ENCODE results near the gene FYTTD1. TPM values are rescaled to one million over a fixed set of nuclear protein-coding genes. Genes with fewer than 3 reads are reported as not detected.
A peak's percentile ranks its signal among the peaks of the same experiment; 100 is the strongest.

The FYTTD1 gene
- total RNA-seq, 2 experiments from 2014 or later = 47.6 to 57.8 TPM

GRCh38 chr3:197790033-197790432, 40.4 kb downstream of the FYTTD1 start:
- Histone ChIP-seq H3K9me3 (ENCODE audit: low read length) (no peaks in the 10 kb centered on the region), H3K36me3 (ENCODE audit: insufficient read depth, low read length) (peaks cover 2% of the 10 kb centered on the region), H3K4me3 (ENCODE audit: low read depth, low read length, poor library complexity, severe bottlenecking) (peak overlapping the region; percentile 84), H3K4me1 (ENCODE audit: insufficient read depth, low read length, poor library complexity, severe bottlenecking) (peaks cover 36% of the 10 kb centered on the region), H2AFZ (ENCODE audit: low read length) (peak overlapping the region; percentile 70), H3K9me2 (ENCODE audit: insufficient read depth, low read length) (no peaks in the 10 kb centered on the region), H4K20me1 (ENCODE audit: insufficient read depth, low read length) (peaks cover 8% of the 10 kb centered on the region; the same call in 1 of the 2 replicates), H3K4me2 (ENCODE audit: low read length) (peak overlapping the region; percentile 95), H3K27ac (ENCODE audit: low read depth, low read length, poor library complexity, severe bottlenecking) (peak overlapping the region; percentile 84), H3K79me2 (ENCODE audit: insufficient read depth, low read depth, low read length) (peaks cover 35% of the 10 kb centered on the region)
- no peak for DNase-seq (ENCODE audit: low spot score)
- TF ChIP-seq EZH2phosphoT487 (IDR thresholded peaks at IDR 0.05; ENCODE audit: borderline replicate concordance, low read depth, low read length) (no peak), CTCF (conservative IDR thresholded peaks at IDR 0.05; ENCODE audit: low read length) (no peak)
- ChIA-PET CTCF (ENCODE audit: unreplicated experiment) (no interaction called here), POLR2A (interaction anchor here (0.8 to 2.0 kb wide), 6 partner anchors 7 to 78 kb away, joined by 3 to 8 read pairs (median 4); no protein-coding TSS in a partner anchor)
- intact Hi-C loops (cut with micrococcal nuclease; ENCODE audit: unreplicated experiment) = loop anchor here (2.0 kb wide), 3 partner anchors 39 to 77 kb away; partner anchors contain the start of gene RUBCN
- BruUV-seq (replicated peaks) = no TSS peak

DNA sequence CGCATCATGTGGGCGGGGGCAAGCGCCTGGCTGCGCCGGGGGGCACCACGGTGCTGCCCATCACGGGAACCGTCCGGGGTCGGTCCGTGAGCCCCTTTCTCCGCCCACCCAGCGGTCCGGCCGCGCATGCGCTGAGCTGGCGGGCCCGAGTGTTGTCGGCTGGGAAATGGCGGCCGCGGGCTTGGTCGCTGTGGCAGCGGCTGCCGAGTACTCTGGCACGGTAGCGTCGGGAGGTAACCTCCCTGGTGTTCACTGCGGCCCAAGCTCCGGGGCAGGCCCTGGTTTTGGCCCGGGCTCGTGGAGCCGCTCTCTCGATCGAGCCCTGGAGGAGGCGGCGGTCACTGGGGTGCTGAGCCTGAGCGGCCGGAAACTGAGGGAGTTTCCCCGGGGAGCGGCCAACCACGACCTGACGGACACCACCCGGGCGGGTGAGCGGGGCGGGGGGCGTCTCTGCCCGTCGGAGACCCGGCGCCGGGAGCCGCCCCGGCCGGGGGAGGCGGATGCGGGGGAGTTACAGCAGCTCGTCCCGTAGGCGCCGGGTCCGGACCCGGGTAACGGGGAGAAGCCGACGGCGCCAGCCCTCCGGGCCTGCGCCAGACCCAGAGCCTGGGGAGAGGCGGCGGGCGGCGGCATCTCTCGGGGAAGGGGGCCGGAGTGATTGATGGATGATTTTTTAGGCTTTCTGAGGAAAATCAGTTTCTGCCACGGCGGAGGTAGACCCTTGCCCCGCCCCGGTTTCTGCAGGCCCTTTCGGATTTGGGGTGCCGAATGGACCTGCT, 41.6 kb downstream of the FYTTD1 start, which contains the start of gene LRCH3:
LRCH3 (plus strand) TSS at position 142 of the 779 bp plus-strand sequence; CDS start at position 167, 25 bp downstream.
- no peaks in the 10 kb centered on the region for H3K9me2 ChIP-seq (ENCODE audit: insufficient read depth, low read length)
- H3K4me1 ChIP-seq (ENCODE audit: insufficient read depth, low read length, poor library complexity, severe bottlenecking) = peaks cover 36% of the 10 kb centered on the region
- no peaks in the 10 kb centered on the region for H3K9me3 ChIP-seq (ENCODE audit: low read length)
- BruUV-seq (replicated peaks) = no TSS peak
- H3K4me3 ChIP-seq (ENCODE audit: low read depth, low read length, poor library complexity, severe bottlenecking) = peak within 1 kb of the TSS; percentile 84
- CTCF ChIA-PET (ENCODE audit: unreplicated experiment) = no interaction called here
- POLR2A ChIA-PET = interaction anchor here (0.6 to 2.0 kb wide), 9 partner anchors 9 to 485 kb away, joined by 3 to 8 read pairs (median 3); no protein-coding TSS in a partner anchor
- H2AFZ ChIP-seq (ENCODE audit: low read length) = peak within 1 kb of the TSS; percentile 70
- H3K4me2 ChIP-seq (ENCODE audit: low read length) = peak within 1 kb of the TSS; percentile 95
- peak within 1 kb of the TSS; percentile 84 for H3K27ac ChIP-seq (ENCODE audit: low read depth, low read length, poor library complexity, severe bottlenecking)
- TF ChIP-seq CTCF (conservative IDR thresholded peaks at IDR 0.05; ENCODE audit: low read length) (no peak), EZH2phosphoT487 (IDR thresholded peaks at IDR 0.05; ENCODE audit: borderline replicate concordance, low read depth, low read length) (no peak)
- intact Hi-C loops (cut with micrococcal nuclease; ENCODE audit: unreplicated experiment) = loop anchor here (2.0 kb wide), 3 partner anchors 41 to 79 kb away; partner anchors contain the start of gene RUBCN
- H4K20me1 ChIP-seq (ENCODE audit: insufficient read depth, low read length) = peaks cover 8% of the 10 kb centered on the region; the same call in 1 of the 2 replicates
- DNase-seq (ENCODE audit: low spot score) = peak; percentile 88
- no peaks in the 10 kb centered on the region for H3K36me3 ChIP-seq (ENCODE audit: insufficient read depth, low read length)
- peaks cover 44% of the 10 kb centered on the region for H3K79me2 ChIP-seq (ENCODE audit: insufficient read depth, low read depth, low read length)
